ENCODE data around the gene RHOBTB3.

DNA sequence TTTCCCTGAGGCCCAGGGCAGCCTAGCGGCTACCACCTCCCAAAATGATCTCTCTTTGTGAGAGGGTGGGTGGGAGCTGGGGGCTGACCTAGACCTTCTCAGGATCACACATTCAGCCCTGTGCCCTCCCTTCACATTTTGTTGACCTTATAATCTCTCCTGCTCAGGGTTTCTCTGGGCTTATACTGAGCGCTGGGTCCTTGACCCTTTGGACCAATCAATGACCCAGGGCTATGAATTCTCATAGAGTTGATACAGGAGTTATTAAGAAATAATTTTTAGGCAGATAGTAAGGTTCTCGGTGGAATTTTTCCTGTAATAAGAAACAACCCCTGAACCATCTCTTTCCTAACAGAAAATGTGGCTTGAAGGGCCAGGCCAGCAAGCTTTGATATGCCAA is 69.4 kb downstream of the RHOBTB3 start:
- TF ChIP-seq, protein P1, sequence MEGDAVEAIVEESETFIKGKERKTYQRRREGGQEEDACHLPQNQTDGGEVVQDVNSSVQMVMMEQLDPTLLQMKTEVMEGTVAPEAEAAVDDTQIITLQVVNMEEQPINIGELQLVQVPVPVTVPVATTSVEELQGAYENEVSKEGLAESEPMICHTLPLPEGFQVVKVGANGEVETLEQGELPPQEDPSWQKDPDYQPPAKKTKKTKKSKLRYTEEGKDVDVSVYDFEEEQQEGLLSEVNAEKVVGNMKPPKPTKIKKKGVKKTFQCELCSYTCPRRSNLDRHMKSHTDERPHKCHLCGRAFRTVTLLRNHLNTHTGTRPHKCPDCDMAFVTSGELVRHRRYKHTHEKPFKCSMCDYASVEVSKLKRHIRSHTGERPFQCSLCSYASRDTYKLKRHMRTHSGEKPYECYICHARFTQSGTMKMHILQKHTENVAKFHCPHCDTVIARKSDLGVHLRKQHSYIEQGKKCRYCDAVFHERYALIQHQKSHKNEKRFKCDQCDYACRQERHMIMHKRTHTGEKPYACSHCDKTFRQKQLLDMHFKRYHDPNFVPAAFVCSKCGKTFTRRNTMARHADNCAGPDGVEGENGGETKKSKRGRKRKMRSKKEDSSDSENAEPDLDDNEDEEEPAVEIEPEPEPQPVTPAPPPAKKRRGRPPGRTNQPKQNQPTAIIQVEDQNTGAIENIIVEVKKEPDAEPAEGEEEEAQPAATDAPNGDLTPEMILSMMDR (IDR thresholded peaks at IDR 0.05; ENCODE audit: low read depth, low read length, missing input control), result no peak
- TF ChIP-seq RAD21 (IDR thresholded peaks at IDR 0.05) (no peak), RXRA (IDR thresholded peaks at IDR 0.05) (peak in 1 of 2 donors; percentile 55), EGR1 (IDR thresholded peaks at IDR 0.05; ENCODE audit: low read depth in 2 of 2) (no peak), YY1 (IDR thresholded peaks at IDR 0.05) (no peak), FOXA1 (IDR thresholded peaks at IDR 0.05) (no peak), NR2F2 (IDR thresholded peaks at IDR 0.05) (no peak), JUND (IDR thresholded peaks at IDR 0.05) (no peak), SP1 (IDR thresholded peaks at IDR 0.05) (no peak), HNF4A (conservative IDR thresholded peaks at IDR 0.05) (peak; percentile 33 to 65), TAF1 (conservative IDR thresholded peaks at IDR 0.05) (no peak)
- TF ChIP-seq, protein P2, sequence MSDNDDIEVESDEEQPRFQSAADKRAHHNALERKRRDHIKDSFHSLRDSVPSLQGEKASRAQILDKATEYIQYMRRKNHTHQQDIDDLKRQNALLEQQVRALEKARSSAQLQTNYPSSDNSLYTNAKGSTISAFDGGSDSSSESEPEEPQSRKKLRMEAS (IDR thresholded peaks at IDR 0.05), result no peak
- TF ChIP-seq, protein P3, sequence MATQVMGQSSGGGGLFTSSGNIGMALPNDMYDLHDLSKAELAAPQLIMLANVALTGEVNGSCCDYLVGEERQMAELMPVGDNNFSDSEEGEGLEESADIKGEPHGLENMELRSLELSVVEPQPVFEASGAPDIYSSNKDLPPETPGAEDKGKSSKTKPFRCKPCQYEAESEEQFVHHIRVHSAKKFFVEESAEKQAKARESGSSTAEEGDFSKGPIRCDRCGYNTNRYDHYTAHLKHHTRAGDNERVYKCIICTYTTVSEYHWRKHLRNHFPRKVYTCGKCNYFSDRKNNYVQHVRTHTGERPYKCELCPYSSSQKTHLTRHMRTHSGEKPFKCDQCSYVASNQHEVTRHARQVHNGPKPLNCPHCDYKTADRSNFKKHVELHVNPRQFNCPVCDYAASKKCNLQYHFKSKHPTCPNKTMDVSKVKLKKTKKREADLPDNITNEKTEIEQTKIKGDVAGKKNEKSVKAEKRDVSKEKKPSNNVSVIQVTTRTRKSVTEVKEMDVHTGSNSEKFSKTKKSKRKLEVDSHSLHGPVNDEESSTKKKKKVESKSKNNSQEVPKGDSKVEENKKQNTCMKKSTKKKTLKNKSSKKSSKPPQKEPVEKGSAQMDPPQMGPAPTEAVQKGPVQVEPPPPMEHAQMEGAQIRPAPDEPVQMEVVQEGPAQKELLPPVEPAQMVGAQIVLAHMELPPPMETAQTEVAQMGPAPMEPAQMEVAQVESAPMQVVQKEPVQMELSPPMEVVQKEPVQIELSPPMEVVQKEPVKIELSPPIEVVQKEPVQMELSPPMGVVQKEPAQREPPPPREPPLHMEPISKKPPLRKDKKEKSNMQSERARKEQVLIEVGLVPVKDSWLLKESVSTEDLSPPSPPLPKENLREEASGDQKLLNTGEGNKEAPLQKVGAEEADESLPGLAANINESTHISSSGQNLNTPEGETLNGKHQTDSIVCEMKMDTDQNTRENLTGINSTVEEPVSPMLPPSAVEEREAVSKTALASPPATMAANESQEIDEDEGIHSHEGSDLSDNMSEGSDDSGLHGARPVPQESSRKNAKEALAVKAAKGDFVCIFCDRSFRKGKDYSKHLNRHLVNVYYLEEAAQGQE (IDR thresholded peaks at IDR 0.05), result no peak
- TF ChIP-seq, protein P4, sequence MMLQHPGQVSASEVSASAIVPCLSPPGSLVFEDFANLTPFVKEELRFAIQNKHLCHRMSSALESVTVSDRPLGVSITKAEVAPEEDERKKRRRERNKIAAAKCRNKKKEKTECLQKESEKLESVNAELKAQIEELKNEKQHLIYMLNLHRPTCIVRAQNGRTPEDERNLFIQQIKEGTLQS (IDR thresholded peaks at IDR 0.05), result no peak
